Naive B cell (primary cell): Measurements from ENCODE around the gene CLIC3. TPM values are rescaled to one million over a fixed set of nuclear protein-coding genes. Genes with fewer than 3 reads are reported as not detected.

Source experiments
- ATAC-seq, 2 donors: fragments of 150-1000 bp; cut with Tn5 transposase; 2 replicates each; pipeline ENCODE4 v1.10.0; 2021; ENCODE audit warnings: low read depth in 2 of 2, mild to moderate bottlenecking in 2 of 2, moderate library complexity in 2 of 2
- DNase-seq: peaks from one replicate; pipeline ENCODE4 v3.0.0; 2022
- H3K27ac Mint-ChIP-seq, 6 donors: one replicate each; pipeline ENCODE4 v1.8.0; 2020 to 2022; ENCODE audit warnings: mild to moderate bottlenecking in 6 of 6, mixed read lengths in 6 of 6, moderate library complexity in 5 of 6, inconsistent platforms in 2 of 6
- H3K27me3 Mint-ChIP-seq, 3 donors: one replicate each; pipeline ENCODE4 v1.8.0; 2021 to 2022; ENCODE audit warnings: mixed read lengths in 3 of 3, mild to moderate bottlenecking in 1 of 3
- H3K36me3 Mint-ChIP-seq, 2 donors: one replicate each; pipeline ENCODE4 v1.8.0; 2020 to 2022; ENCODE audit warnings: mixed read lengths in 2 of 2, inconsistent platforms in 1 of 2, mild to moderate bottlenecking in 1 of 2
- H3K4me1 Mint-ChIP-seq, 3 donors: one replicate each; pipeline ENCODE4 v1.8.0; 2020 to 2022; ENCODE audit warnings: mixed read lengths in 3 of 3, inconsistent platforms in 1 of 3, mild to moderate bottlenecking in 1 of 3, moderate library complexity in 1 of 3
- H3K4me3 Mint-ChIP-seq, 8 donors: one replicate each; pipeline ENCODE4 v1.8.0; 2020 to 2022; ENCODE audit warnings: mild to moderate bottlenecking in 8 of 8, mixed read lengths in 8 of 8, moderate library complexity in 8 of 8, inconsistent platforms in 2 of 8
- H3K9me3 Mint-ChIP-seq, 7 donors: one replicate each; pipeline ENCODE4 v1.8.0; 2020 to 2022; ENCODE audit warnings: mixed read lengths in 7 of 7, mild to moderate bottlenecking in 5 of 7, inconsistent platforms in 2 of 7, moderate library complexity in 1 of 7
- polyA plus RNA-seq, 6 donors: library from polyadenylated mRNA; unstranded; fragments of 300-500 nt; fragmentation: Illumina TruSeq; gene quantifications; one replicate each; pipeline ENCODE4 v1.2.3, GENCODE V29; 2021; ENCODE audit warnings: low read depth in 6 of 6

CLIC3 gene
- polyA plus RNA-seq, 6 donors from 2014 or later, result 0.82 to 2.7 (median 1.1) TPM; not detected in 1

DNA sequence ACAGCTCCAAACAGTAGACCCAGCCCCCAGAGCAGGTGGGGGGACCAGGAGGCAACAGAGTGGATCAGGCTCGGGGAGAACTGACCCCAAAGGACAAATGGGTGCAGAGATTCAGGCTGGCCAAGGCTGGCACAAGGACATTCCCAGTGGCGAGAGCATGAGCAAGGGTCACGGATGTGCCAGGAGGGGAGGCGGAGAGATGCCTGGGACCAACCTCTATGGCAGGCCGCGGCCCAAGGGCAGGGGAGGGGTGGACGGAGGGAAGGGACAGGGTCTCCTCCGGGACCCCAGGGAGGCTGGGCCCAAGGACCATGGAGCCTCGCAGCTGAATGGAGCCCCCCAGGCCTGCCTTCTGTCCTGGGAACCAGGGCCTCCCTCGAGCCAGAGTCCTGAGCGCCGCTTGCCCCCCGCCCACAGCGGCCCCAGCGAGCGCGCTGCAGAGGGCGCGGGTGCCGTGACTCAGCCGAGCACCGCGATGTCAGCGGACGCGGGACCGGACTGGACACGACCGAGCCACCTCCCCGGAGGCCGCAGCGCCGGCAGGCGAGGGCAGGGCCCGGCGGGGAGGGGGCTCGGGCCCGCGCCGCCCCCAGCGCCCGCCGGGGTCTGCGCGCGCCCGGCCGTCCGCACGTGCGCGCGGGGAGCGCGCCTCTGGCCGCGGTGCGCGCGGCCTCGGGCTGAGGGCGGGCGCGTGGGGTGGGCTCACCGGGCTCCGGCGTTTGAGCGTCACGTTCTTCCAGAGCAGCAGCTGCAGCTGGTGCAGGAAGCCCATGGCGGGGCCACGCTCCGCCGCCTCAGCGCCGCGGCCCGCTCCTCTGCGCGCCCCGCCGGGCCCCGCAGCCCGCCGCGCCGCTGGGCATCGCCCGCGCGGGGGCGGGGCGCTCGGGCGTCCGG, 31.2 kb upstream of the CLIC3 start, which contains the start of gene ABCA2:
Gene ABCA2 (minus strand): TSS at position 869 of the 894 bp plus-strand sequence. CDS start 97 bp downstream, at position 772.
- Mint-ChIP-seq H3K27me3 (no peaks in the 10 kb centered on the region), H3K27ac (peak within 1 kb of the TSS in 2 of 6 donors; percentile 76 to 91), H3K36me3 (no peaks in the 10 kb centered on the region), H3K4me1 (peaks cover 27 to 41% (median 40%) of the 10 kb centered on the region in 3 donors), H3K4me3 (peak within 1 kb of the TSS; percentile 79 to 92 (median 84)), H3K9me3 (no peaks in the 10 kb centered on the region)
- no peak for DNase-seq
- peak in 1 of 2 donors; percentile 24 for ATAC-seq

DNA sequence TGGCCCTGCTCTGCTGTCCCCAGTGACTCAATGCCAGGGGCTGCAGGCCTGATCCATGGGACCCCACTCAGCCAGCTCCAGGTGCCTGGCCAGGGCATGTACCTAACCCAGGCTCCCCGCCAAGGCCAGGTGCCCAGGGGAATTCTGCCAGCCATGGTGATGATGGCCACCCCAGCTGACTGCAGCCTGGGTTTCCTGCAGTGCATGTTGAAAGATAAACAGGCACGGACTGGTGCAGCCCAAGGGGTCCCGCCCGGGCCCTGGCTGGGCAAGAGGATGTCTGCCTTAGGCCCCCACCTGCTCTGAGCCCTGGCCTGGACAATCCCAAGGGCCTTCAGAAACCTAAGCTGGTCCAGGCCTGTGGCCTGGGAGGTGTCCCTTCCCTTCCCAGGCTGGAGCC, 30.5 kb upstream of the CLIC3 start:
- no peaks in the 10 kb centered on the region for H3K36me3 Mint-ChIP-seq
- no peak for DNase-seq
- peaks cover 24 to 35% (median 32%) of the 10 kb centered on the region in 3 donors for H3K4me1 Mint-ChIP-seq

DNA sequence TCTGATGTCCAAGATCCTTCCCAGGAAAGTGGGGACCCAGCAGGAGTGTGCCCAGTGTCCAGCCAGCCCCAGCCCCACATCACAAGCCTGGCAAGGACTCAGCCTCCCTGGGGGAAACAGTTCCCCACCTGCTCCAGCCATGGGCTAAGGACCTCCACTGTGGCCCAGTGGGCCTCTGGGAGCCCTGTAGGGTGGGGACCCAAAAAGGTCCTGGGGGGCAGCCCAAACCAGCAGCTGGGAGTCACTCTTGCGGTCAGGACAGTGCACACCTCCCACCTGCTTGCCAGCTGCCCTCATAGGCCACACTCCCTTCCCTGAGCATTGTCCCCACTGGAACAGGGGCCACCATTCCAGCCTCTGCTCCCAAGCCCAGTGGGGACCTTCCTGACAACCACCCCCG, 30.0 kb upstream of the CLIC3 start:
- Mint-ChIP-seq H3K4me1 (peaks cover 24 to 32% (median 30%) of the 10 kb centered on the region in 3 donors), H3K36me3 (no peaks in the 10 kb centered on the region), H3K9me3 (no peaks in the 10 kb centered on the region), H3K27ac (no peak overlapping the region), H3K27me3 (no peaks in the 10 kb centered on the region), H3K4me3 (peak overlapping the region in 3 of 8 donors; percentile 9 to 30 (median 29))
- DNase-seq (no peak), ATAC-seq (no peak)

More for the DNA sequence above, 30.5 kb upstream of the CLIC3 start:
- ATAC-seq, result no peak
- H3K9me3 Mint-ChIP-seq, result no peaks in the 10 kb centered on the region
- H3K27ac Mint-ChIP-seq, result peak overlapping the region in 1 of 6 donors; percentile 76
- peak overlapping the region; percentile 25 to 91 (median 78) for H3K4me3 Mint-ChIP-seq
- no peaks in the 10 kb centered on the region for H3K27me3 Mint-ChIP-seq

DNA sequence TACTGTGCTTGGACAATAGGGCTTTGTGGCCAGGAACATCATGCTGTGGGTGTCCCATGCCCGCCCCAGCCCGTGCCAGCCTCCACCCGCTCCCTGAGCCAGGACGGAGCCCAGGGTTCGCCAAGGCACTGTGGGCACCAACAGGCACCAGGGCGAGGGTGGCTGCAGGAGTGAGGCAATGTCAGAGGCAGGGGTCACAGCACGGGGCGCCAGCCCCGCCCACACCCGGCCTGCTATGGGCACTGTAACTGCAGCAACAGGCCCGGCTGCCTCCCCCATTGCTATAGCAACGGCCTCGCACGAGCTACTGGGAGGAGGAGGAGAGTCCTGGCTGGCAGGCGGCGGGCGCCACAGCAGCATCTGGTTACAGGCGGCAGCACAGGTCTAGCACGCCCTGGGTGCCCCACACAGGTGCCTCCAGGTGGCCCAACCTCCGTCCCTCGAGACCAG, 29.2 kb upstream of the CLIC3 start:
- ATAC-seq (peak in 1 of 2 donors; percentile 44), DNase-seq (no peak)
- no peaks in the 10 kb centered on the region for H3K36me3 Mint-ChIP-seq
- H3K4me3 Mint-ChIP-seq, result peak overlapping the region in 1 of 8 donors; percentile 9
- H3K27ac Mint-ChIP-seq, result no peak overlapping the region
- H3K4me1 Mint-ChIP-seq, result peaks cover 21 to 28% (median 25%) of the 10 kb centered on the region in 3 donors
- H3K9me3 Mint-ChIP-seq, result no peaks in the 10 kb centered on the region
- no peaks in the 10 kb centered on the region for H3K27me3 Mint-ChIP-seq

DNA sequence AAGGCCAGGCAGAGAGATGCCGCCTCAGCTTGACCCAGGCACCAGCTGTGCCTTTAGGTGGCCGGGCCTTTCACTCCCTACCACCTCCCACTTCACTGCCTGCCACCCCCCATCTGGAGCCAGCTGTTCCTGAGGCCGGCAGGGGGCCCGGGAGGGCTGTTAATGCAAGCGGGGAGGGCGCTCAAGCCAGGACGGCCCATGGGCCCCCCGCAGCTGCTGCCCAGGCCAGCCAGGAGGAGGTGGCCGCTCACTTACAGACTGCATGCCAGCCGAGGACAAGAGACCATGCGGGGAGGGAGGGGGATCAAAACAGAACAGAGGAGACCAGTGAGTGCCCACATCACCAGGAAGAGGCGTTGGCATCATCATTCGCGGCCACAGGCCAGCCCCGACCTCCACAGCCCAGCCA, 27.2 kb upstream of the CLIC3 start:
- ATAC-seq (no peak), DNase-seq (no peak)
- H3K4me3 Mint-ChIP-seq, result no peak overlapping the region
- no peak overlapping the region for H3K27ac Mint-ChIP-seq
- peaks cover 5 to 11% (median 10%) of the 10 kb centered on the region in 3 donors for H3K4me1 Mint-ChIP-seq
- no peaks in the 10 kb centered on the region for H3K27me3 Mint-ChIP-seq
- no peaks in the 10 kb centered on the region for H3K9me3 Mint-ChIP-seq
- H3K36me3 Mint-ChIP-seq, result no peaks in the 10 kb centered on the region

DNA sequence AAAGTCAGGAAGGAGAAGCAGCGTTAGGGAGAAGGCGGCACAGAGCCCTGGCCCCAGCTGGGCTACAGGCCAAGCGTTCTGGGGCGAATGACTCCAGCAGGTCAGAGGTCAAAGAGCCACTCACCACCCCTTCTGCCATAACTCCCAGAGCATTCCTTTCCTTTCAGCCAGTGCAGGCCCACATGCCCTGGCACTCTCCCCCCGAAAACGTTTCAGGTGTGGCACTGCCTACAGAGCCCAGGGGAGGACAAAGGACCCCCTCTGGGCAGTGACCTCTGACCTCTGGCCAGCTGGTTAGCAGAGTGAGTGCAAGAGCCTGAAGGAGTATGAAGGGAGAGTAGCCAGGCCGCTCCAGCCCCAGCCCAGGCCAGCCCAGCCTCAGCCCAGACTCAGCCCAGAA, 26.8 kb upstream of the CLIC3 start:
- Mint-ChIP-seq H3K27ac (peak overlapping the region in 1 of 6 donors; percentile 80), H3K9me3 (no peaks in the 10 kb centered on the region), H3K27me3 (no peaks in the 10 kb centered on the region), H3K4me1 (peaks cover 4 to 11% (median 10%) of the 10 kb centered on the region in 3 donors), H3K36me3 (no peaks in the 10 kb centered on the region), H3K4me3 (no peak overlapping the region)
- ATAC-seq, result no peak
- DNase-seq, result no peak

DNA sequence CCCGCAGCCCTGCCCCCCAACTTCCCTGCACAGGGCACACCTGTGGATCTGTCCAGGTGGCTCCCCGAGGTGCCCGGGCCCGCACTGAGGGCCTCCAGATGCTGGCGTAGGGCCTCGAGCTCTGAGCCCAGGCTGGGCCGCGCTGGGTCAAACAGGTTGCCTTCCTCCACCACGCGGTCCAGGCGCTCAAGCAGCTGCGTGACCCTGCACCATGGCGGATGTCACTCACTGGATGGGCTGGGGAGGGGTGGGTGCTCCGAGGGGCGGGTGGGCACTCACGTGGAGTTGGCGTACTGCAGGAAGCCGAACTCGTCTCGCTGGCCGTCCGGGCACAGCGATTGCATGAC, 26.3 kb upstream of the CLIC3 start:
- H3K36me3 Mint-ChIP-seq, result no peaks in the 10 kb centered on the region
- peaks cover 4 to 11% (median 10%) of the 10 kb centered on the region in 3 donors for H3K4me1 Mint-ChIP-seq
- no peaks in the 10 kb centered on the region for H3K9me3 Mint-ChIP-seq
- H3K4me3 Mint-ChIP-seq, result no peak overlapping the region
- H3K27ac Mint-ChIP-seq, result no peak overlapping the region
- DNase-seq (no peak), ATAC-seq (no peak)
- no peaks in the 10 kb centered on the region for H3K27me3 Mint-ChIP-seq

DNA sequence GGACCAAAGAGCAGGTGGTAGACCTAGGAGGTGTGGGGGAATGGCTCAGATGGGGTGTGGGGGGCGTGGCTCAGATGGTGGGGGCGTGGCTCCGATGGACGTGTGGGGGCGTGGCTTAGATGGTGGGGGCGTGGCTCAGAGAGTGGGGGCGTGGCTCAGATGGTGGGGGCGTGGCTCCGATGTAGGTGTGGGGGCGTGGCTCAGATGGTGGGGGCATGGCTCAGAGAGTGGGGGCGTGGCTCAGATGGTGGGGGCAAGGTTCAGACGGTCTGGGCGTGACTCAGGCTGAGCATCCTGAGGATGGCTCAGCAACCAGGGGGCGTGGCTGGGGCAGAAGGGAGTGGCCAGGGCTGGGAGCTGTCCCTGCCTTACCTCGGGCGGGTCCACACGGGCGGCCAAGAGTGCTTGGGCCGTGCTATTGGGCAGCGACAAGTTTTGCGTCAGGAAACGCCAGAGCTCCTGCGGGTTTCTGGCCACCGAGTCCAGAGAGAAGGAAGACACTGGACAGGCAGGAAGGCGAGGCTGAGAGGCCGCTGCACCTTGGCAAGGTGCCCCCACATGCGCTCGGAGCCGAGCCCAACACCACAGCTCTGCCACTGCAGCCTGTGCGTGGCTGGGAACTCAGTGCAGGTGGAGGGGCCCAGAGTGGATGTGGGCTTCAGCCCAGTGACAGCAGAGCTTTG, 25.8 kb upstream of the CLIC3 start:
- Mint-ChIP-seq H3K4me3 (no peak overlapping the region), H3K27ac (no peak overlapping the region), H3K36me3 (no peaks in the 10 kb centered on the region), H3K4me1 (peaks cover 4 to 8% (median 7%) of the 10 kb centered on the region in 3 donors), H3K9me3 (no peaks in the 10 kb centered on the region), H3K27me3 (no peaks in the 10 kb centered on the region)
- ATAC-seq (peak; percentile 40 to 57), DNase-seq (no peak)

DNA sequence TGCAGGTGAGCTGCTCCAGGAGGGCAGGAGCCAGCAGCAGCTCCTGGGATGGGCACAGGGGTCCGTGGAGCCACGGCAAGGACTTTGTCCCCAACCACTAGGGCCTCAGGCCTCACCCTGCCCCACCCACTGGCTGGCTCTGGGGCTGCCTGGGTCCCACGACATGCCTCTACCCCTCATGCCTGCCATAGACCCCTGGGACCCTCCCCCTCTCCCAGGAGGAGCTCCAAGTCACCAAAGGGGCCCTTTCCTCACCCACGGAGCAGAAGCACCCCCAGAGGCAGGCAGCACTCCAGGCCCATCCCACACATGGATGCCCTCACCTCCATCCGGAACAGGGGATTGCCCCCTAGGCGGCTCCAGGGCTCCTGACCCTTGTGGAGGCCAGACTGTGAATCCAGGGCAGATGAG, 25.2 kb upstream of the CLIC3 start:
- Mint-ChIP-seq H3K4me1 (peaks cover under 1 to 7% (median 2%) of the 10 kb centered on the region in 3 donors), H3K9me3 (no peaks in the 10 kb centered on the region), H3K4me3 (no peak overlapping the region), H3K27ac (no peak overlapping the region), H3K27me3 (no peaks in the 10 kb centered on the region), H3K36me3 (no peaks in the 10 kb centered on the region)
- DNase-seq, result no peak
- ATAC-seq, result no peak

DNA sequence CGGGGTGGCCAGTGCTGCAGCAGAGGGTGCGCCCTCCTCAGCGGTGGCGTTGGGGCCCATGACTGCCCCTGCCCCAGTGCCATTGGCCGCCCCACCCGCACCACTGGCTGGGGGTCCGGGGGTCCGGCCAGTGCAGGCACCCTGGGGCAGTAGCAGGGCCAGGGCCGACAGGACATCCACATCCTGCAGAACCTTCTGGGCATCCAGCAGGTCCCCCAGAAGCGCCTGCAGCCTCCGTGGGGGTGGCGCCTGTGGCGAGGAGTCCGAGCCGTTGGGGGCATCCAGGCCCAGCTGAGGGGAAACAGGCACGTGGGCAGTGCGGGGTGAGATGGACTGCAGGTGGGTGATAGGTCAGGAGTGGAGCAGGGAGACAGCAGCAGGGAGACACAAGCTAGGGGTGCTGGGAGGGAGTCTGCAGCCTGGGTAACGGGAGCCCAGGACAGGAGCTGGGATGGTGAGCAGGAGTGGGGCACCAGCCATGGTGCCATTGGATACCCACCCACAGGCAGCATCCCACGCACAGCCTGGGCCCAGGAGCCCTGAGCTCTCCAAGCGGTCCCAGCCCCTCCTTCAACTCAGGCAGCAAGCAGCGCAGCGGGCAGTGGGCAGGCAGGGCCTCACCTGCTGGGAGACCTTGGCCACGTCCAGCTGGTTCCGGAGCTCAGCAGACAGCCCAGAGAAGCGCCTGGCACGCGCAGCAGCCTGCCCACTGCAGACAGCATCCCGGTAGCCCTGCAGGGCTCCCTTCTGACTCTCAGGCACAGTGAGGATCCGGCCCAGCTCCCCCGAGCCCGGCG, 24.6 kb upstream of the CLIC3 start:
- H3K4me1 Mint-ChIP-seq, result peaks cover 0 to 7% (median 0%) of the 10 kb centered on the region in 3 donors
- no peak overlapping the region for H3K4me3 Mint-ChIP-seq
- no peaks in the 10 kb centered on the region for H3K9me3 Mint-ChIP-seq
- no peak for DNase-seq
- H3K36me3 Mint-ChIP-seq, result no peaks in the 10 kb centered on the region
- ATAC-seq, result no peak
- no peaks in the 10 kb centered on the region for H3K27me3 Mint-ChIP-seq
- H3K27ac Mint-ChIP-seq, result no peak overlapping the region

DNA sequence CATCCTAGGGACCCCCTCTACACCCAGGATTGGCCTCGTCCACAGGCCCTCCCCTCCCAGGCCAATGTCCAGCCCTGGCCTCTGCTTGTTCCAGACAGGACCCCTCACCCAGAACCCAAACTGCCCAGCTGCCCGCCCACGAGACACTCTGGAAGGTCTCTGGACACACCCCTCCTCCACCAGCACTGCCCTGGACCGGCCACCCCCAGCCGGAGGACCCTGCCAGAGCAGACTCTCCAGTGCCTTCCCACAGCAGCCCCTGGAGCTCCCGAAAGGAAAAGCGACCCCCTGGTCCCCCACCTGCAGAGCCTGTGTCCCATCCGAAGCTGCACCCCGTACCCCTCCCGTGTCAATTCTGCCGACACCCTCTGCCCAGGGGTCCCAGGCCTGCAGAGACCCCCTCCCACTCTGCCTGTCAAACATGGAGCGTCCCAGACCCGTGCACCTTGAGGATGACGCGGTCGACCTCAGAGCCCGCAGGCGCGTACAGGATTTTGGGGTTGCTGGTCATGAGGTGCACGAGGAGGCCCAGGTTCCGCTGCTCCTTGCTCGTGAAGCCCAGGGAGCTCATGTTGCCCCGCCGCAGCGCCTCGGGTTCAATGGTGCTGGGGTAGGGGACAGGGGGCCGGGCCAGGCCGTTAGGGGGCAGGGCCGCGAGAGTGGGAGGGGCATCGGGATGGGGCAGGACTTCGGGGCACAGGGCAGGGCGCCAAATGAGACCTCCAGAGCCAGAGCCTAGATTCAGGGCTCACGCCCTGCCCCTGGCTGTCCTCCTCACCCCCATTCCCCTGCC, 23.7 kb upstream of the CLIC3 start:
- ATAC-seq (no peak), DNase-seq (no peak)
- no peaks in the 10 kb centered on the region for H3K27me3 Mint-ChIP-seq
- H3K4me1 Mint-ChIP-seq, result peaks cover 0 to 7% (median 0%) of the 10 kb centered on the region in 3 donors
- peak overlapping the region in 1 of 6 donors; percentile 70 for H3K27ac Mint-ChIP-seq
- H3K4me3 Mint-ChIP-seq, result no peak overlapping the region
- H3K36me3 Mint-ChIP-seq, result no peaks in the 10 kb centered on the region
- no peaks in the 10 kb centered on the region for H3K9me3 Mint-ChIP-seq

DNA sequence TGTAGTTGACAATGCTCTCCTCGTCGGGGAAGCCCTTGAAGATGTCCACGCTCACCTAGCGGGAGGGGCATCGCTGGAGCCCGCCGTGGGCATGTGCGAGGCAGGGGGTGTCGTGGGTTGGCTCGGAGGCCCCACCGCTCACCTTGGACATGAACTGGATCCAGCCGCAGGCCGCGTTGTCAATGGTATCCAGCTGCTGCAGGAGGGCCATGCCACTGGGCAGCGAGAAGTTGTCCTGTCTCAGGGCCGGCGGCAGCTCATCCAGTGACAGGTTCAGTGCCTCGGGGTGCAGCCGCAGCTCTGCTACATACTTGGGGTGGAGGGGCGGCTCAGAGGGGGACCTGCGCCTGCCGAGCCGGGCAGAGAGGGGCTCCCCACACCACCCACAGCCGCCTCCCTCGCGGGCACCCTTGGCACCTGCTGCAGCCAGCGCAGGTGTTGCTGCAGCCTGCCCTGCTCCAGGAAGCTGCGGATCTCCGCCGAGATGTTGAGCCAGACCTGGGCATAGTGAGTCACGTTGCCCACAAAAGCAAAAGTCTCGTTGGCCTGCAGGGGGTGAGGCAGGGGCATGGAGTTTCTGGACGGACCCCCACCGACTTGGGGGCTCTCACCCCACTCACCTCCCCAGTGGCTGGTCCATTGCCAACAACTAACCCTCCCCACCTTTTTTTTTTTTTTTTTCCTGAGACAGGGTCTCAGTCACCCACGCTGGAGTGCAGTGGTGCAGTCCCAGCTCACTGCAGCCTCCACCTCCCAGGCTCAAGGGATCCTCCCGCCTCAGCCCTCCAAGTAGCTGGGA, 22.6 kb upstream of the CLIC3 start:
- no peaks in the 10 kb centered on the region for H3K27me3 Mint-ChIP-seq
- no peaks in the 10 kb centered on the region for H3K9me3 Mint-ChIP-seq
- no peak overlapping the region for H3K4me3 Mint-ChIP-seq
- DNase-seq (no peak), ATAC-seq (no peak)
- no peak overlapping the region for H3K27ac Mint-ChIP-seq
- H3K4me1 Mint-ChIP-seq, result peaks cover 0 to 7% (median 0%) of the 10 kb centered on the region in 3 donors
- no peaks in the 10 kb centered on the region for H3K36me3 Mint-ChIP-seq
